Measurements from ENCODE around the gene SOX8.
"Not testable (repeated sequence)": the region's sequence is repeated elsewhere in the genome, so short reads cannot be mapped to it uniquely, and the experiment has no call there.

SOX8 gene

DNA sequence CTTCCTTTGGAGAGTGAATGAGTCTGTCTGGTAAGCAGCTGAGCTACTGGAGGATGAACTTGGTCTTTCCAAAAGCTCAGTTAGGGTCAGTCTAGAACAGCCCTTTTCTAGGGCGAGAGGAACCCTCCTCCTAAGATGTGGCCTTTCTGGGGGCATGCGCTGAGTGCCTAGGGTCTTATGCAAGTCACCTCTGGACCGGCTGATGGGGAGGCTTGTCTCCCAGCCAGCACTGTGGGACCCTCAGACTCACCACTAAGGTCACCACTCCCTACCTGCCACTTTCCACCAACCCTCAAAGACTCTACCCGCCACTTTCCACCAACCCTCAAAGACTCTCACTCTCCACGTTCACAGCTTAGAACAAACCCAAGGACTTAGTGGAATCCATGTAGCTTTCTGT, 37.6 kb upstream of the SOX8 start:
- Histone ChIP-seq H3K4me1 (ENCODE audit: control insufficient read depth, insufficient read depth, low read length) (no peaks in the 10 kb centered on the region), H3K36me3 (ENCODE audit: control insufficient read depth, insufficient read depth, low read length) (no peaks in the 10 kb centered on the region), H3K27me3 (ENCODE audit: control insufficient read depth, insufficient read depth, low read length) (no peaks in the 10 kb centered on the region), H3K9ac (ENCODE audit: low read depth, low read length) (no peak overlapping the region), H3K9me3 (ENCODE audit: control insufficient read depth, insufficient read depth, low read length) (no peaks in the 10 kb centered on the region), H3K4me3 (ENCODE audit: low read depth, low read length) (no peak overlapping the region)

DNA sequence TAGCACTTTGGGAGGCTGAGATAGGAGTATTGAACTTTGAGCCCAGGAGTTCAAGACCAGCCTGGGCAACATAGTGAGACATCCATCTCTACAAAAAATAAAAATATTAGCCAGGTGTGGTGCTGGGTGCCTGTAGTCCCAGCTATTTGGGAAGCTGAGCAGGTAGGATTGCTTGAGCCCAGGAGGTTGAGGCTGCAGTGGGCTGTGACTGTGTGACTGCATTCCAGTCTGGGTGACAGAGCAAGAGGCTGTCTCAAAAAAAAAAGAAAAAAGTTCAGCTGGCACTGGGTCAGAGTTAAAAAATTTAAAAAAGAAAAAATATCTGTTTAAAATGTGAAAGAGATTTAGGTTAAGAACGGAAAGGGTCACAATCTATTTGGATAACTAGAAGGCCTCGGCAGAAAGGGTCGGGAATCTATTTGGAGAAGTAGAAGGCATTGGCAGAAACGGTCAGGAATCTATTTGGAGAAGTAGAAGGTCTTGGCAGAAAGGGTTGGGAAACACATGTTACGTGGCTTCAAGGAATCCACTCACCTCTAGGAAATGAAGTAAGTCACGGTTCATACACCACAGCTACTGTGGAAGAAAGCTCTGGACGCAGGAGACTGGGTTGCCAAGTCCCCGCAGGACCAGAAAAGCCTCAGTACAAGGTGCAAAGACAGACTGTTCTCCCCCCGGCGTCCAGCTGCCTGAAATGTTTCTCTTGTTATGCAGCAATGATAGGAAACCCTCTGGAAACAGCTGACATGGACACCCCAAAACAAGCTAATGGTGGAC, 36.1 kb upstream of the SOX8 start:
- Histone ChIP-seq H3K4me3 (ENCODE audit: low read depth, low read length) (no peak overlapping the region), H3K4me1 (ENCODE audit: control insufficient read depth, insufficient read depth, low read length) (no peaks in the 10 kb centered on the region), H3K27me3 (ENCODE audit: control insufficient read depth, insufficient read depth, low read length) (no peaks in the 10 kb centered on the region), H3K9me3 (ENCODE audit: control insufficient read depth, insufficient read depth, low read length) (no peaks in the 10 kb centered on the region), H3K9ac (ENCODE audit: low read depth, low read length) (no peak overlapping the region), H3K36me3 (ENCODE audit: control insufficient read depth, insufficient read depth, low read length) (no peaks in the 10 kb centered on the region)

DNA sequence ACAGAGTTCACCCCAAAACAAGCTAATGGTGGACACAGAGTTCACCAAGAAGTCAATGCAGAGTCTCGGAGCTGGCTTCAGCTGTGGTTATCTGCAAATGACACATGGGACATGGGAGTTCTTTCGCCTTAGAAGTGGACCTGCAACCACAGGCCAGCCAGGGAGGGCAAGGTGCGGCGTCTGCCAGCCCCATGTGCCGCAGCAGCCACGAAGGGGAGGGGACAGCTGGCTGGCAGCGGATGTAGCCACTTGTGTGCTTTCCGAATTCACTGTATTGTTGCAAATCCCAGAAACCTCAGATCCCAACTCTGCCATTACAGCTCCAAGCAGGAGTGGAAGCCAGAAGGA, 35.5 kb upstream of the SOX8 start:
- H3K27me3 ChIP-seq (ENCODE audit: control insufficient read depth, insufficient read depth, low read length): no peaks in the 10 kb centered on the region

DNA sequence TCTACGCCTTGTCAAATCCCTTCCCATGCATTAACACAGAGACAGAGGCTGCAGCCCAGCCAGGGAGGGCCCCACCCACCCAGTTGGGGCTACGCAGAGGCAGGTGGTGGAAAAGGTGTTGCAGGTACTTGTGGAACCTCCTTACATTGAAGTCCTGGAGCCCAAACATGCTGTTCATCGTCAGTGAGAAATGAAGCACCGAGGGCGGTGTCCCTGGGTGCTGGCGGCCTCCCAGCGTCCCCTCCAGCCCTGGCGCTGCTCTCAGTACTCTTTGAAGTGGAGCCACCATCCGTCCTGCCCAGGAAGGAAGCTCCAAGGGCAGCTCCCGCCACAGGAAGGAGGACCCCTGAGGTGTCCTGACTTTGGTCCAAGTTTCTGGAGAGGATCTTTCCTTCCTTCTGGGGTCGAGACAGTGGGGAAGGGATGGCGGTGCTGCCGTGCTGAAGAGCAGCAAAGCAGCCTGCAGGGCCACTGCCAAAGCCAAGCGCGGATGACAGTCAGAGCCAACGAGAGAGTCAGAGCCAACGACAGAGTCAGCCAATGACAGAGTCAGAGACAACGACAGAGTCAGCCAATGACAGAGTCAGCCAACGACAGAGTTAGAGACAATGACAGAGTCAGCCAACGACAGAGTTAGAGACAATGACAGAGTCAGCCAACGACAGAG, 34.2 kb upstream of the SOX8 start:
- no peak overlapping the region for H3K9ac ChIP-seq (ENCODE audit: low read depth, low read length)
- H3K4me1 ChIP-seq (ENCODE audit: control insufficient read depth, insufficient read depth, low read length): no peaks in the 10 kb centered on the region
- no peak overlapping the region for H3K4me3 ChIP-seq (ENCODE audit: low read depth, low read length)
- no peaks in the 10 kb centered on the region for H3K9me3 ChIP-seq (ENCODE audit: control insufficient read depth, insufficient read depth, low read length)
- peaks cover 7% of the 10 kb centered on the region for H3K36me3 ChIP-seq (ENCODE audit: control insufficient read depth, insufficient read depth, low read length)
- H3K27me3 ChIP-seq (ENCODE audit: control insufficient read depth, insufficient read depth, low read length): no peaks in the 10 kb centered on the region

More for the DNA sequence above, 35.5 kb upstream of the SOX8 start:
- H3K36me3 ChIP-seq (ENCODE audit: control insufficient read depth, insufficient read depth, low read length): no peaks in the 10 kb centered on the region
- no peaks in the 10 kb centered on the region for H3K4me1 ChIP-seq (ENCODE audit: control insufficient read depth, insufficient read depth, low read length)
- no peak overlapping the region for H3K9ac ChIP-seq (ENCODE audit: low read depth, low read length)
- no peak overlapping the region for H3K4me3 ChIP-seq (ENCODE audit: low read depth, low read length)
- H3K9me3 ChIP-seq (ENCODE audit: control insufficient read depth, insufficient read depth, low read length): no peaks in the 10 kb centered on the region

DNA sequence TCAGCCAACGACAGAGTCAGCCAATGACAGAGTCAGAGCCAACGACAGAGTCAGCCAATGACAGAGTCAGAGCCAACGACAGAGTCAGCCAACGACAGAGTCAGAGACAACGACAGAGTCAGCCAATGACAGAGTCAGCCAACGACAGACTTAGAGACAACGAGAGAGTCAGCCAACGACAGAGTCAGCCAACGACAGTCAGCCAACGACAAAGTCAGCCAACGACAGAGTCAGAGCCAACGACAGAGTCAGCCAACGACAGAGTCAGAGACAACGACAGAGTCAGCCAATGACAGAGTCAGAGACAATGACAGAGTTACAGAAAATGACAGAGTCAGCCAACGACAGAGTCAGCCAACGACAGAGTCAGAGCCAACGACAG, 33.7 kb upstream of the SOX8 start:
- not testable (repeated sequence) for H3K9me3 ChIP-seq (ENCODE audit: control insufficient read depth, insufficient read depth, low read length); H3K27me3 ChIP-seq (ENCODE audit: control insufficient read depth, insufficient read depth, low read length); H3K4me1 ChIP-seq (ENCODE audit: control insufficient read depth, insufficient read depth, low read length); H3K4me3 ChIP-seq (ENCODE audit: low read depth, low read length); H3K9ac ChIP-seq (ENCODE audit: low read depth, low read length); H3K36me3 ChIP-seq (ENCODE audit: control insufficient read depth, insufficient read depth, low read length)

DNA sequence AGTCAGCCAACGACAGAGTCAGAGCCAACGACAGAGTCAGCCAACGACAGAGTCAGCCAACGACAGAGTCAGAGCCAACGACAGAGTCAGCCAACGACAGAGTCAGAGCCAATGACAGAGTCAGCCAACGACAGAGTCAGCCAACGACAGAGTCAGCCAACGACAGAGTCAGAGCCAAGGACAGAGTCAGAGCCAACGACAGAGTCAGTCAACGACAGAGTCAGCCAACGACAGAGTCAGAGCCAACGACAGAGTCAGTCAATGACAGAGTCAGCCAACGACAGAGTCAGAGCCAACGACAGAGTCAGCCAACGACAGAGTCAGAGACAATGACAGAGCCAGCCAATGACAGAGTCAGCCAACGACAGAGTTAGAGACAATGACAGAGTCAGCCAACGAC, 32.8 kb upstream of the SOX8 start:
- H3K9ac ChIP-seq (ENCODE audit: low read depth, low read length); H3K4me3 ChIP-seq (ENCODE audit: low read depth, low read length); H3K36me3 ChIP-seq (ENCODE audit: control insufficient read depth, insufficient read depth, low read length); H3K4me1 ChIP-seq (ENCODE audit: control insufficient read depth, insufficient read depth, low read length); H3K27me3 ChIP-seq (ENCODE audit: control insufficient read depth, insufficient read depth, low read length); H3K9me3 ChIP-seq (ENCODE audit: control insufficient read depth, insufficient read depth, low read length): not testable (repeated sequence)

DNA sequence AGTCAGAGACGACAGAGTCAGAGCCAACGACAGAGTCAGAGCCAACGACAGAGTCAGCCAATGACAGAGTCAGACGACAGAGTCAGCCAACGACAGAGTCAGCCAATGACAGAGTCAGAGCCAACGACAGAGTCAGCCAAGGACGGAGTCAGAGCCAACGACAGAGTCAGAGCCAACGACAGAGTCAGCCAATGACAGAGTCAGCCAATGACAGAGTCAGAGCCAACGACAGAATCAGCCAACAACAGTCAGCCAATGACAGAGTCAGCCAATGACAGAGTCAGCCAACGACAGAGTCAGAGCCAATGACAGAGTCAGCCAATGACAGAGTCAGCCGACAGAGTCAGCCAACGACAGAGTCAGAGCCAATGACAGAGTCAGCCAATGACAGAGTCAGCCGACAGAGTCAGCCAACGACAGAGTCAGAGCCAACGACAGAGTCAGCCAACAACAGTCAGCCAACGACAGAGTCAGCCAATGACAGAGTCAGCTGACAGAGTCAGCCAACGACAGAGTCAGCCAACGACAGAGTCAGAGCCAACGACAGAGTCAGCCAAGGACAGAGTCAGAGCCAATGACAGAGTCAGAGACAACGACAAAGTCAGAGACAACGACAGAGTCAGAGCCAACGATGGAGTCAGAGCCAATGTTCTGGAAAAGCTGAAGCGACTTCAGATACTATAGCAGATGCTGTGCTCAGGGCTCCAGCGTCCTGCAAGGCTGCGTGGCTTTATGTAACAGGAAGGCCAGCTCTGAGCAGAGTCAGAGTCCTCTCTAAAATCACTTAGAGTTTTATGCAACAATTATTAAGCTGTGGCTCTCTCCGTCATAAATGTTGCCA, 30.6 kb upstream of the SOX8 start:
- H3K4me3 ChIP-seq (ENCODE audit: low read depth, low read length); H3K36me3 ChIP-seq (ENCODE audit: control insufficient read depth, insufficient read depth, low read length): not testable (repeated sequence)

DNA sequence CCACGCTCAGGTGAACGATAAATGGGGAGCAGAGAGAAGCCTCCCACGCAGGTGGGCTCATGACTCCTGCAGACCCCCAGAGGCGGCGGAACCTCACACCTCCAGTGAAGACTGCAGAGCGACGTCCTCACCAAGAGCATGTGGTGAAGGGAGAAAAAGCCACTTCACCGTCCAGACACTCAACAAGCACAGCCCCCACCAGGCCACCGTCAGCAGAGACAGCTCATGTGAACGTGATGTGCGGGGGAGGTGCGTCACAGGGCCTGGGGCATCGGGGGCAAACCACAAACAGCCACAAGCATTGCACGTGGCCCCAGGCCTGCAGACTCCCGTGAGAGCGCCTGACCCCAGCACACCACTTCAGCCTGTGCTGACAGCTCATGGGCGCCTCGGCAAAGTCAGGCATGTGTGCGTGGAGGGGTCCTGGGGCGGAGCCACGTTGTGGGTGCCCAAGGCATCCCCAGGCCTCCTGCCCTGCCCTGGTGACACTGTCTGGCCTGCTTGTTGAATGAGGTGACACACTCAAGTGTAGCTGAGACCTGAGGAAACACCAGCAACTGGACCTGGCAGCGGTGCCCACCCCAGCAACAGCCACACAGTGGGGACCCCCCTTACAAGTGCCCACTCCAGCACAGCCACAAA, 29.8 kb upstream of the SOX8 start:
- Histone ChIP-seq H3K4me3 (ENCODE audit: low read depth, low read length) (no peak overlapping the region), H3K4me1 (ENCODE audit: control insufficient read depth, insufficient read depth, low read length) (no peaks in the 10 kb centered on the region), H3K36me3 (ENCODE audit: control insufficient read depth, insufficient read depth, low read length) (peaks cover 8% of the 10 kb centered on the region), H3K9me3 (ENCODE audit: control insufficient read depth, insufficient read depth, low read length) (no peaks in the 10 kb centered on the region), H3K27me3 (ENCODE audit: control insufficient read depth, insufficient read depth, low read length) (no peaks in the 10 kb centered on the region), H3K9ac (ENCODE audit: low read depth, low read length) (no peak overlapping the region)

More for the DNA sequence above, 30.6 kb upstream of the SOX8 start:
- not testable (repeated sequence) for H3K9ac ChIP-seq (ENCODE audit: low read depth, low read length); H3K27me3 ChIP-seq (ENCODE audit: control insufficient read depth, insufficient read depth, low read length); H3K4me1 ChIP-seq (ENCODE audit: control insufficient read depth, insufficient read depth, low read length); H3K9me3 ChIP-seq (ENCODE audit: control insufficient read depth, insufficient read depth, low read length)

DNA sequence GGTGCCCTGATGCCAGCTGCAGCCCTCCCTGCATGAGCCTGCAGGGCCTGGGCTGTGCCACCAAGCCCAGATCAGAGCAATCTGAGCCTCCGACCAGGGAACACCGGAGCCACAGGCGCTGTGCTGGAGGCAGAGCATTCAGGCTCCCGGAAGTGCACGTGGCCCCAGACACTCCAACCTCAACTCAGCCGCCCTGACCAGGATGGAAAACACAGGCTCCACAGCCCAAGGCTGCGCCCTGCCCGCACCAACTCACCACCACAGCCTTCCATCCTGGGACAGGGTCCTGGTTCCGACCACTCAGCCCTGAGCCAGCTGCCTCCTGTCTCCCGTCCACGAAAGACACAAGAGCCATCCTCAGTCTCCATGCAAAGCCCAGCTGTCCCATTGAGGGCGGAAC, 29.2 kb upstream of the SOX8 start:
- H3K9ac ChIP-seq (ENCODE audit: low read depth, low read length): no peak overlapping the region
- no peaks in the 10 kb centered on the region for H3K9me3 ChIP-seq (ENCODE audit: control insufficient read depth, insufficient read depth, low read length)
- no peaks in the 10 kb centered on the region for H3K4me1 ChIP-seq (ENCODE audit: control insufficient read depth, insufficient read depth, low read length)
- H3K36me3 ChIP-seq (ENCODE audit: control insufficient read depth, insufficient read depth, low read length): peaks cover 8% of the 10 kb centered on the region
- H3K4me3 ChIP-seq (ENCODE audit: low read depth, low read length): no peak overlapping the region
- H3K27me3 ChIP-seq (ENCODE audit: control insufficient read depth, insufficient read depth, low read length): no peaks in the 10 kb centered on the region

DNA sequence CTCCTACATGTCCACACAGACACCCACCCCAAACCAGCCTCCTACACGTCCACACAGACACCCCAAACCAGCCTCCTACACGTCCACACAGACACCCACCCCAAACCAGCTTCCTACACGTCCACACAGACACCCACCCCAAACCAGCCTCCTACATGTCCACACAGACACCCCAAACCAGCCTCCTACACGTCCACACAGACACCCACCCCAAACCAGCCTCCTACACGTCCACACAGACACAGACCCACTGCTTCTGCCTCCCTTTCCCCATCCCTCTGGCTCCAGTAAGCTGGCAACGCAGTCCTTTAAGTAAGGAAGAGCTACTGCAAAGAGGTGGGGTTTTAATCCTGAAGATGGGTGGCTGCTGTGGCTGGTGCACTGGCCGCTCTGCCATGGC, 27.8 kb upstream of the SOX8 start:
- not testable (repeated sequence) for H3K27me3 ChIP-seq (ENCODE audit: control insufficient read depth, insufficient read depth, low read length); H3K4me3 ChIP-seq (ENCODE audit: low read depth, low read length); H3K9ac ChIP-seq (ENCODE audit: low read depth, low read length); H3K9me3 ChIP-seq (ENCODE audit: control insufficient read depth, insufficient read depth, low read length); H3K4me1 ChIP-seq (ENCODE audit: control insufficient read depth, insufficient read depth, low read length); H3K36me3 ChIP-seq (ENCODE audit: control insufficient read depth, insufficient read depth, low read length)

DNA sequence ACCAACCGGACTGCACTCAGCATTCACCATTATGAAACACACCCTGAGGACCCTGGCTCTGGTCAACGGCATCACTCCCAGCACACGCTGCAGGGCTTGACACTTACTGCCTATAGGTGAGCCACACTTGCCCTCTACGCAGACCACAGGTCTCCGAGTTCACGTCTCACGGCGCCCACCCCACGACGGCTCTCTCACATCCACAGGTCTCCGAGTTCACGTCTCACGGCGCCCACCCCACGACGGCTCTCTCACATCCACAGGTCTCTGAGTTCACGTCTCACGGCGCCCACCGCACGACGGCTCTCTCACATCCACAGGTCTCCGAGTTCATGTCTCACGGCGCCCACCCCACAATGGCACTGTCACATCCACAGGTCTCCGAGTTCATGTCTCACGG, 25.8 kb upstream of the SOX8 start:
- H3K4me3 ChIP-seq (ENCODE audit: low read depth, low read length); H3K4me1 ChIP-seq (ENCODE audit: control insufficient read depth, insufficient read depth, low read length); H3K9me3 ChIP-seq (ENCODE audit: control insufficient read depth, insufficient read depth, low read length); H3K9ac ChIP-seq (ENCODE audit: low read depth, low read length); H3K36me3 ChIP-seq (ENCODE audit: control insufficient read depth, insufficient read depth, low read length); H3K27me3 ChIP-seq (ENCODE audit: control insufficient read depth, insufficient read depth, low read length): not testable (repeated sequence)

All from iPS-15b (cell line).